GM19438 (cell line): Measurements from ENCODE around the gene EDN3.

Experiments
- ATAC-seq: cut with Tn5 transposase; IDR thresholded peaks from one replicate; pipeline ENCODE4 v1.9.1; 2021; ENCODE audit warnings: low read depth; ENCODE audit not compliant: unreplicated experiment

The EDN3 gene

DNA sequence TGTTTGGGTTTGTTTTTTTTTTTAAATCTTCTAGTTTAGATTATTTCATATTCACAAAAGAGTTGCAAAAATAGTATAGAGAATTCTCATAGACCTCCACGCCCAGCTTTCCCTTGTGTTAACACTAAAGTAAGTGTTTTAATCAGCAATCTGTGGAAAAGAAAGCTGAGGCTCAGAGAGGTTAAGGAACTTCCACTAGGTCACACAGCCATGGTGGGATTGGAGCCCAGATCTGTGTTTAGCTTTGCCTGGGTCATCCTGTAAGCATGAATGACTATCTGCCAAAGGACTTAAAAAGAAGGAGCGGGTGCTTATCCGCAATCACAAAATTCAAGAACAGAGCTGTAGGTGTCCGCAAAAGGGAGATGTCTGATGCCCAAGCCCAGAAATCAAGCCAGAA is 60.5 kb downstream of the EDN3 start:
- ATAC-seq, result no peak

GRCh38 chr20:59361411-59361810 is 61.0 kb downstream of the EDN3 start:
- no peak for ATAC-seq

DNA sequence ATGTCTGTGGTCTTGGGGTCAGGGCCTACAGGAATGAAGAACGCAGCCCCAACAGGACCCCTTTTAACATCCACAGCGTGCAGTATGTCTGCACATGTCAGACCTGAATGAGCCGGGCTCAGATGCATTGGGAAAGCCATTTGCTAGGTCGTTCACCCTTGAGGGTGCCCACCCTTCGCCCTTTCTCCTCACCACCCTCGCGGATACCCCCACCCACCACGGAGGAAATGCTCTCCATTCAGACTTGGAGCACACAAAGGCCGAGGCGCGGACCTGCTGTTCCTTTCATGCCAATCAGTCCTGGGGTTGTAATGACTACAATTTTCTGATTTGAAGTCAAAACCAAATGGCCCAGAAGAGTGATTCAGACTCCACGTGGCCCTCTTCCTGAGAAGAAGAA is 62.7 kb downstream of the EDN3 start:
- ATAC-seq, result no peak

GRCh38 chr20:59364611-59365010 is 64.2 kb downstream of the EDN3 start:
- ATAC-seq, result no peak

GRCh38 chr20:59365611-59366285 is 65.3 kb downstream of the EDN3 start:
- ATAC-seq, result no peak

DNA sequence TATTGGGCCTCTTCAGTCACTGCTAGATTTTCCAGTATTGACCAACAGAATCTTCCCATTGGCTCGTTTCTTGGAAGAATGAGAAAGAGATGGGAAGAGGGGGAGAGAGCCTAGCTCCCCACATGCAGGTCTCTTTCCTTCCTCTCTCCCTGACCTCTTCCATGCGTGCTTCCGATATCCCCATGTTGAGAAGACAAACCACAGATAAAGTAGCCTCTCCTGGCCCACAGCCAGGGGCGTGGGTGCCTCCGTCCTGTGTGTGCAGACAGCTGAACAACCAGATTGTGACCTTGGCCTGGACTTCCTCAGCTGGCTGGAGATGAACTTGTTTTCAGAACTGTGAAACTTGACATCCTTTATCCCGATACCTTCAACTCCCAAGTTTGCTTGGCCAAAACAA is 71.0 kb downstream of the EDN3 start:
- ATAC-seq, result no peak

DNA sequence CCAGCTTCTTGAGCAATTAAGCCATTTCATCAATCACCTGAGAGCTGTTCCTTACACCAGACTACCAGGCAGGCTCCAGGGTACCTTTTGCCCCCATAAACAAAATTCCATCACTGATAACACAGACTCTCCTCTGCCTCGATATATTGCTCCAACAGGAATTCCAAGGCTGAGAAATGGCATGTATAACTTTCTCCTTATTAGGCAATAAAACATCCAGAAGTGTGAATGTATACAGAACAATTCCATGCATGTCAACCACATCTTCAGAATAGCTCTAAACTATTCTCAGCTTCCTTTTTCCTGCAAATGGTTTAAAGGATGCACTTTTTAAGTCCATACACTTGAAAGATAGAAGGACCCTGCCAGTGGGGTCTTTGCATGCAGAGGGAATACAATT is 73.8 kb downstream of the EDN3 start:
- ATAC-seq, result no peak

DNA sequence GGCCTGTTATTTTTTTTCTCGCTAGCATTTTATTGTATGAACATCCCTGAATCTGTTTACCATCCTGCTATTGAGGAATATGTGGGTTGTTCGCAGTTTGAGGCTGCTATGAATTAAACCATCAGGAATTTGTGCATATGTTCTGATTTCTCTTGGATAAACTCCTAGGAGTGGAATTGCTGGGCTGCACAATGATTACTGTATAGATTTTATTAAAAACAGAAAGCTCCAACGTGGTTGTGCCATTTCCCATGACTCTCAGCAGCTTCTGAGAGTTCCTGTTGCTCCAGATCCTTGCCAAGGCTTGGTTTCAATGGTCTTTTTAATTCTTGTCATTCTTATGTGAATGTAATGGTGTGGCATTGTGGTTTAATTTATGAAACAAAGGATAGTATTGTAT is 75.1 kb downstream of the EDN3 start:
- ATAC-seq, result no peak
